Activated naive CD4-positive, alpha-beta T cell treated with anti-CD3 and anti-CD28 coated beads, Interleukin-2, amount 50 U/mL, for 72 hours (primary cell): ENCODE data around the gene OR7G3. TPM values are rescaled to one million over a fixed set of nuclear protein-coding genes. Genes with fewer than 3 reads are reported as not detected.

ENCODE experiments used
- ATAC-seq, 2 donors: fragments of 150-1000 bp; cut with Tn5 transposase; 2 replicates each; pipeline ENCODE4 v1.10.0; 2021; ENCODE audit warnings: mild to moderate bottlenecking in 2 of 2, moderate library complexity in 2 of 2
- DNase-seq, 2 donors: peaks; one replicate each; pipeline ENCODE4 v3.0.0; 2021 to 2022; ENCODE audit warnings: low spot score in 2 of 2
- H3K27ac Mint-ChIP-seq, 2 donors: one replicate each; pipeline ENCODE4 v1.8.0; 2022; ENCODE audit warnings: mild to moderate bottlenecking in 2 of 2, mixed read lengths in 2 of 2
- H3K36me3 Mint-ChIP-seq, 2 donors: one replicate each; pipeline ENCODE4 v1.8.0; 2022; ENCODE audit warnings: mixed read lengths in 2 of 2
- H3K9me3 Mint-ChIP-seq, 2 donors: one replicate each; pipeline ENCODE4 v1.8.0; 2022; ENCODE audit warnings: mixed read lengths in 2 of 2
- total RNA-seq, 2 donors: library from RNA; stranded (reverse); gene quantifications; one replicate each; pipeline ENCODE4 v1.2.3, GENCODE V29; 2022

Gene OR7G3
- total RNA-seq, 2 donors from 2014 or later: not detected

- ATAC-seq: no peak
- no peaks in the 10 kb centered on the region for H3K9me3 Mint-ChIP-seq
Observed at GRCh38 chr19:9132422-9132821, 5.7 kb upstream of the OR7G3 start.

GRCh38 chr19:9130965-9131364, 4.2 kb upstream of the OR7G3 start:
- no peaks in the 10 kb centered on the region for H3K36me3 Mint-ChIP-seq
- no peaks in the 10 kb centered on the region for H3K9me3 Mint-ChIP-seq
- DNase-seq (no peak), ATAC-seq (no peak)
- no peak overlapping the region for H3K27ac Mint-ChIP-seq

More at GRCh38 chr19:9132422-9132821, 5.7 kb upstream of the OR7G3 start:
- DNase-seq: no peak
- no peak overlapping the region for H3K27ac Mint-ChIP-seq
- no peaks in the 10 kb centered on the region for H3K36me3 Mint-ChIP-seq

DNA sequence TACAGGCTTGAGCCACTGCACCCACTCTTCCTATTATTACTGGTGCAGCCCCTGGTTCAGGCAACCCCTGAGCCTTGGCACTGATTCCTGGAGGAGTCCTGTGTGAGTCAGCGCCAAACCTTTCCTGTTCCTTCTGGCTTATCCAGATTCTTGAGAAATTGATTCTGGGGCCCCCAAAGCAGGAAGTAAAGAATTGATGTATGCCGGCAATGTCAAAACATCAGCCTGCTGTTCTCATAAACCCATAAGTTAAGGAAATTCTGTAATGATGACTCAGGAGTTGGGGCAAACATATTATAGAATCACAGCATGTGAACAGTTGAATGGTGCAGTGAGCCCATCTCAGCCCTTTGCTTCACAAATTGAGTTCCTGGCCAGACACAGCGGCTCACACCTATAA, 1.4 kb upstream of the OR7G3 start:
- no peaks in the 10 kb centered on the region for H3K36me3 Mint-ChIP-seq
- DNase-seq (no peak), ATAC-seq (no peak)
- H3K27ac Mint-ChIP-seq: no peak overlapping the region
- no peaks in the 10 kb centered on the region for H3K9me3 Mint-ChIP-seq

DNA sequence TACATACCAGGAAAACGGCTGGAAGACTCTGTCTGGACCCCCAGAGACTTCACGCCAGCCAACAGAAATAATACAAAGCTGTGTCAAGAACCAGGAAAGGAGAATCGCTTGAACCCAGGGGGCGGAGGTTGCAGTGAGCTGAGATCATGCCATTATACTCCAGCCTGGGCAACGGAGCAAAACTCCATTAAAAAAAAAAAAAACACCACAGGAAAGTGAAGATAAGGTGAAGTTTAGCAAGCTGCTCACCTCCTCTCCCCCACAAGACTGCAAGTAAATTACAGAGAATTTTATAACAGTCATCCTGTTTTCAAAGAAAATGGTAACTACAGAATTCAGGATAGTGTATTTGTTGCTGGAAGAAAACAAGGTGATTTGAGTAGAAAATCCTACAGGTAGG, 10.2 kb downstream of the OR7G3 start:
- Mint-ChIP-seq H3K9me3 (no peaks in the 10 kb centered on the region), H3K27ac (no peak overlapping the region), H3K36me3 (no peaks in the 10 kb centered on the region)
- DNase-seq (no peak), ATAC-seq (no peak)

- no peak within 1 kb of the TSS for H3K27ac Mint-ChIP-seq
- DNase-seq (no peak), ATAC-seq (no peak)
- no peaks in the 10 kb centered on the region for H3K9me3 Mint-ChIP-seq
- H3K36me3 Mint-ChIP-seq: no peaks in the 10 kb centered on the region
Observed at GRCh38 chr19:9115307-9115813, 11.4 kb downstream of the OR7G3 start, which contains the start of gene OR7G1. Gene OR7G1, minus strand, starts transcription at chr19:9115763. Its CDS starts 0 bp downstream, at chr19:9115763.

DNA sequence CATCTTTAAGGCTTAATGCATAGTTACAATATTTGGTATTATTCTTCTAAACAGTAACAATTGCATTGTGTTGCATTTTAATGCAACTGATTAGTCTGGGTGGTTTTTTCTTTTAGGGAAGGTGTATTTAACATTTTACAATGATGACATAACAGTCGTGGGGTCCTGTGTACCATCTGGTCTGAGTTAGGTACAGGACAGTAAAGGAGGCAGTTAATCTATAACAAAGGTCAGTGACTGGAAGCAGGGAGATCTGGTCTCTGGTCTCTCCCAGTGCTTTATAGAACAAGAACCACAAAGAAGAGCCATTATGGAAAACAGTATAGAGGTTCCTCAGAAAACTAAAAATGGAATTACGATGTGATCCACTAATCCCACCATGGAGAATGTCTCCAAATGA, 16.8 kb downstream of the OR7G3 start:
- DNase-seq: no peak
- Mint-ChIP-seq H3K27ac (no peak overlapping the region), H3K9me3 (no peaks in the 10 kb centered on the region), H3K36me3 (no peaks in the 10 kb centered on the region)
- no peak for ATAC-seq

DNA sequence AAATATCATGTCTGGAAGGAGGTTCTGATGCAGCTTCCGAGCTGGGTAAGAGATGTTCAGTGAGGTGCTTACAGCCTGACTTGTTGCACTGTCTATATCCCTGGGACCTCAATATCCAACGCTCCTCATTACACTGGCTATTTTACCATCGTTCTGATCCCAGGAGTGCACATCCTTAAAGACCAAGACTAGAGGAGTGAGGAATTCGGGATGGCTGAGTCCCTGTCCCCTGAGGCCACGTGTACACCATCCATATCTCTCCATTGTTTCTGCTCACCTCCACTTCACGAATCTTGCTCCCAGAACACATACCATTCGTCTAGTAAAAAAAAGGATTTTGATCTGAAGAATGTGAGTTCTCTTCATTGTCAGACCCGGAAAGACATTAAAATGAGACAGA, 19.4 kb downstream of the OR7G3 start, which contains the start of gene OR7G2:
TSS of gene OR7G2 (minus strand) at position 101 of the 400 bp plus-strand sequence. CDS start 4,232 bp downstream, outside the sequence.
- ATAC-seq: no peak
- Mint-ChIP-seq H3K9me3 (no peaks in the 10 kb centered on the region), H3K36me3 (no peaks in the 10 kb centered on the region), H3K27ac (no peak within 1 kb of the TSS)
- no peak for DNase-seq

GRCh38 chr19:9086761-9087160, 40.0 kb downstream of the OR7G3 start, which contains the start of gene OR1M1:
Gene OR1M1, plus strand, starts transcription at chr19:9087061. Its CDS starts 6,184 bp downstream, at chr19:9093245.
- no peak for ATAC-seq
- H3K9me3 Mint-ChIP-seq: no peaks in the 10 kb centered on the region

GRCh38 chr19:9078651-9079050, 48.1 kb downstream of the OR7G3 start:
- ATAC-seq (no peak), DNase-seq (no peak)
- no peaks in the 10 kb centered on the region for H3K9me3 Mint-ChIP-seq
- H3K36me3 Mint-ChIP-seq: no peaks in the 10 kb centered on the region
- H3K27ac Mint-ChIP-seq: no peak overlapping the region

More at GRCh38 chr19:9086761-9087160, 40.0 kb downstream of the OR7G3 start, which contains the start of gene OR1M1:
- DNase-seq: no peak
- H3K36me3 Mint-ChIP-seq: no peaks in the 10 kb centered on the region
- no peak within 1 kb of the TSS for H3K27ac Mint-ChIP-seq

DNA sequence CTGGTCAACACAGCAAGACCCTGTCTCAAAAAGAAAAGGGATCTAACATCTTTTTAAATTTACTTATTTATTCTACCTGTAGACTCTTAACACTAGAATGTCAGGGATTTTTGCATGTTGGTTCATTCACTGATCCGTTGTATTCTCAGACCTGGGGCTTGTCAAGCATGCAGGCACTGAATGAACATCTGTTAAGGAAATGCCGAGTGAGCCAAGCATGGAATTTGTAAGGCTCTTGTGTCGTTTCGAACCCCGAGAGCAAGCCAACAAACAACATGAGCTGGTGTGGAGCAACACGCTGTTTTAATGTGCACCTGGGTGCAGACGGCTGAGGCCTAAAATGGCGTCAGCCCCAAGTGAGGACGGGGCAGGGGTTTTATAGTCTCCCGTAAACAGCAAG, 49.8 kb downstream of the OR7G3 start:
- no peaks in the 10 kb centered on the region for H3K9me3 Mint-ChIP-seq
- H3K27ac Mint-ChIP-seq: no peak overlapping the region
- DNase-seq (no peak), ATAC-seq (no peak)
- no peaks in the 10 kb centered on the region for H3K36me3 Mint-ChIP-seq

Other genes with a start within 250 kb of the OR7G3 start
- under 1 TPM in 1 of 2 donors, not detected in 1; 0.02 TPM for gene MUC16, start 116.5 kb downstream of the OR7G3 start, total RNA-seq
- not detected for gene OR1M1, start 39.9 kb downstream of the OR7G3 start, total RNA-seq
- gene OR7G2, start 19.5 kb downstream of the OR7G3 start, total RNA-seq: not detected
- gene OR7G1, start 11.2 kb downstream of the OR7G3 start, total RNA-seq: not detected
- 10 to 100 TPM; 45.7 to 50.4 TPM for gene ZNF317, start 13.4 kb upstream of the OR7G3 start, total RNA-seq
- under 1 TPM; 0.08 to 0.57 TPM for gene OR7D2, start 52.0 kb upstream of the OR7G3 start, total RNA-seq
- not detected for gene OR7D4, start 92.6 kb upstream of the OR7G3 start, total RNA-seq
- not detected for gene OR7E24, start 124.0 kb upstream of the OR7G3 start, total RNA-seq
- gene ZNF699, start 182.9 kb upstream of the OR7G3 start, total RNA-seq: 1 to 10 TPM; 6.0 to 8.8 TPM
- gene ZNF559, start 197.2 kb upstream of the OR7G3 start, total RNA-seq: 1 to 10 TPM; 8.2 to 9.2 TPM
- gene ZNF177, start 236.1 kb upstream of the OR7G3 start, total RNA-seq: 1 to 10 TPM in 1 of 2 donors, under 1 TPM in 1; 0.41 to 1.2 TPM